HG02885 (cell line): ENCODE measurements around the gene CDK9.

Experiments used
- ATAC-seq: cut with Tn5 transposase; IDR thresholded peaks from one replicate; pipeline ENCODE4 v1.9.1; 2021; ENCODE audit warnings: mild to moderate bottlenecking; ENCODE audit not compliant: unreplicated experiment, poor library complexity

The CDK9 gene

GRCh38 chr9:127761061-127761460, 24.8 kb upstream of the CDK9 start:
- ATAC-seq, result no peak

GRCh38 chr9:127761491-127761956, 24.3 kb upstream of the CDK9 start:
- no peak for ATAC-seq

- ATAC-seq, result no peak
Observed at GRCh38 chr9:127762111-127762676, 23.6 kb upstream of the CDK9 start.

GRCh38 chr9:127763918-127764384, 21.9 kb upstream of the CDK9 start:
- no peak for ATAC-seq

GRCh38 chr9:127765418-127765817, 20.4 kb upstream of the CDK9 start:
- ATAC-seq, result no peak

- ATAC-seq, result no peak
Observed at GRCh38 chr9:127767410-127767809, 18.4 kb upstream of the CDK9 start.

- no peak for ATAC-seq
Observed at GRCh38 chr9:127767909-127768331, 17.9 kb upstream of the CDK9 start.

GRCh38 chr9:127768698-127769097, 17.1 kb upstream of the CDK9 start:
- ATAC-seq, result no peak

- no peak for ATAC-seq
Observed at GRCh38 chr9:127769101-127769500, 16.7 kb upstream of the CDK9 start.

- no peak for ATAC-seq
Observed at GRCh38 chr9:127769929-127770582, 15.8 kb upstream of the CDK9 start.

GRCh38 chr9:127770583-127770904, 15.3 kb upstream of the CDK9 start:
- no peak for ATAC-seq

GRCh38 chr9:127770905-127771569, 14.8 kb upstream of the CDK9 start:
- ATAC-seq, result peak; percentile 86

GRCh38 chr9:127771570-127772189, 14.2 kb upstream of the CDK9 start:
- no peak for ATAC-seq

- no peak for ATAC-seq
Observed at GRCh38 chr9:127772603-127773002, 13.2 kb upstream of the CDK9 start.

- ATAC-seq, result no peak
Observed at GRCh38 chr9:127773272-127773671, 12.6 kb upstream of the CDK9 start.

GRCh38 chr9:127773981-127774380, 11.9 kb upstream of the CDK9 start:
- no peak for ATAC-seq

GRCh38 chr9:127776195-127776923, 9.5 kb upstream of the CDK9 start:
- no peak for ATAC-seq

GRCh38 chr9:127776924-127777289, 8.9 kb upstream of the CDK9 start:
- ATAC-seq, result no peak

GRCh38 chr9:127777368-127777980, 8.4 kb upstream of the CDK9 start:
- no peak for ATAC-seq
